Psoas muscle (tissue), 8 donors: ENCODE measurements around the gene GTF2F1. TPM values are rescaled to one million over a fixed set of nuclear protein-coding genes. Genes with fewer than 3 reads are reported as not detected.
"Not testable (repeated sequence)": the region's sequence is repeated elsewhere in the genome, so short reads cannot be mapped to it uniquely, and the experiment has no call there.

Source experiments
- ATAC-seq, 4 donors: fragments of 200-7000 bp; cut with Tn5 transposase; one replicate each; pipeline ENCODE4 v1.9.1; 2020; ENCODE audit warnings: moderate library complexity in 3 of 4, mild to moderate bottlenecking in 2 of 4
- DNase-seq, 2 donors: peaks; one replicate each; pipeline ENCODE4 v3.0.0-alpha.2; 2020
- H3K27ac ChIP-seq: fragments of 200-600 bp; one replicate; pipeline ENCODE4 v1.8.0; 2022
- H3K27me3 ChIP-seq, 3 donors: fragments of 200-600 bp in 1 of 3; one replicate each; pipeline versions ENCODE4 v1.6.1 to v1.8.0; 2013 to 2022; ENCODE audit warnings: low read length in 2 of 3, mild to moderate bottlenecking in 2 of 3, moderate library complexity in 1 of 3; ENCODE audit not compliant: insufficient read depth in 3 of 3
- H3K36me3 ChIP-seq, 2 donors: fragments of 200-600 bp in 1 of 2; one replicate each; pipeline versions ENCODE4 v1.6.1 to v1.8.0; 2013 to 2022; ENCODE audit warnings: low read depth in 1 of 2, mild to moderate bottlenecking in 1 of 2, moderate library complexity in 1 of 2; ENCODE audit not compliant: insufficient read depth in 1 of 2
- H3K4me1 ChIP-seq: fragments of 200-600 bp; one replicate; pipeline ENCODE4 v1.8.0; 2022
- H3K4me3 ChIP-seq: fragments of 200-600 bp; one replicate; pipeline ENCODE4 v1.8.0; 2022; ENCODE audit warnings: mild to moderate bottlenecking
- H3K9me3 ChIP-seq: fragments of 200-600 bp; one replicate; pipeline ENCODE4 v1.8.0; 2022
- WGBS, 3 donors: extraction: QIAGEN DNeasy Blood & Tissue Kit; methylation state at CpG; one replicate each; pipeline versions ENCODE4 v1.1.6 to v1.1.7; 2013; 5-methylcytosine and 5-hydroxymethylcytosine counted together
- intact Hi-C, 2 donors: fragments of 100-400 bp; cut with DNase I; formaldehyde crosslinking; loops; one replicate each; pipeline versions ENCODE4 v1.11.0 to v1.14.2; 2022
- polyA plus RNA-seq, 3 donors: library from polyadenylated mRNA; stranded (reverse); fragments of 200-250 nt; gene quantifications; one replicate each; pipeline ENCODE4 v1.2.3, GENCODE V29; 2013
- total RNA-seq, 4 donors: library from RNA; stranded (reverse); fragmentation: NEBNext Ultra II Directional in 2 of 4; extraction: Animal tissue kit (Norgen Biotek cat#: 25700) in 2 of 4; gene quantifications; one replicate each; pipeline versions ENCODE4 v1.2.1 to v1.2.4, GENCODE V29; 2021 to 2023
- TF ChIP-seq, protein P1 (sequence below): fragments of 200-600 bp; IDR thresholded peaks from one replicate; pipeline ENCODE4 v1.8.0; 2022; ENCODE audit warnings: antibody characterized with exemption
- donor health status: healthy with polysubstance abuse.
- donor health status: DM: no; HTN: no; CAD: no; lungs with moderate emphysema.
- donor health status: Bipolar disorder and iron deficiency.
- donor health status: healthy.
- donor health status: DM: yes; HTN: yes; CAD: no.
- donor health status: DM: no; HTN: no; CAD: no.
- donor health status: DM: no; HTN: no; CAD: no.
- donor health status: DM: yes; HTN: yes; CAD: no.

The GTF2F1 gene
- total and polyA plus RNA-seq, 7 donors, result 23.7 to 60.0 (median 33.8) TPM

GRCh38 chr19:6402837-6403608 lies 10.1 kb upstream of the GTF2F1 start:
- DNase-seq, result no peak
- 38 to 42% (median 38%) methylated on average over 21 to 22 of the region's 22 CpGs for WGBS, 3 donors
- H3K4me1 ChIP-seq, result no peaks in the 10 kb centered on the region
- intact Hi-C loops, result no loop called here
- H3K4me3 ChIP-seq, result no peak overlapping the region
- no peaks in the 10 kb centered on the region for H3K9me3 ChIP-seq
- ATAC-seq, result no peak
- TF ChIP-seq, protein P1, sequence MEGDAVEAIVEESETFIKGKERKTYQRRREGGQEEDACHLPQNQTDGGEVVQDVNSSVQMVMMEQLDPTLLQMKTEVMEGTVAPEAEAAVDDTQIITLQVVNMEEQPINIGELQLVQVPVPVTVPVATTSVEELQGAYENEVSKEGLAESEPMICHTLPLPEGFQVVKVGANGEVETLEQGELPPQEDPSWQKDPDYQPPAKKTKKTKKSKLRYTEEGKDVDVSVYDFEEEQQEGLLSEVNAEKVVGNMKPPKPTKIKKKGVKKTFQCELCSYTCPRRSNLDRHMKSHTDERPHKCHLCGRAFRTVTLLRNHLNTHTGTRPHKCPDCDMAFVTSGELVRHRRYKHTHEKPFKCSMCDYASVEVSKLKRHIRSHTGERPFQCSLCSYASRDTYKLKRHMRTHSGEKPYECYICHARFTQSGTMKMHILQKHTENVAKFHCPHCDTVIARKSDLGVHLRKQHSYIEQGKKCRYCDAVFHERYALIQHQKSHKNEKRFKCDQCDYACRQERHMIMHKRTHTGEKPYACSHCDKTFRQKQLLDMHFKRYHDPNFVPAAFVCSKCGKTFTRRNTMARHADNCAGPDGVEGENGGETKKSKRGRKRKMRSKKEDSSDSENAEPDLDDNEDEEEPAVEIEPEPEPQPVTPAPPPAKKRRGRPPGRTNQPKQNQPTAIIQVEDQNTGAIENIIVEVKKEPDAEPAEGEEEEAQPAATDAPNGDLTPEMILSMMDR, result no peak
- H3K36me3 ChIP-seq, result no peaks in the 10 kb centered on the region
- no peak overlapping the region for H3K27ac ChIP-seq
- no peaks in the 10 kb centered on the region for H3K27me3 ChIP-seq

DNA sequence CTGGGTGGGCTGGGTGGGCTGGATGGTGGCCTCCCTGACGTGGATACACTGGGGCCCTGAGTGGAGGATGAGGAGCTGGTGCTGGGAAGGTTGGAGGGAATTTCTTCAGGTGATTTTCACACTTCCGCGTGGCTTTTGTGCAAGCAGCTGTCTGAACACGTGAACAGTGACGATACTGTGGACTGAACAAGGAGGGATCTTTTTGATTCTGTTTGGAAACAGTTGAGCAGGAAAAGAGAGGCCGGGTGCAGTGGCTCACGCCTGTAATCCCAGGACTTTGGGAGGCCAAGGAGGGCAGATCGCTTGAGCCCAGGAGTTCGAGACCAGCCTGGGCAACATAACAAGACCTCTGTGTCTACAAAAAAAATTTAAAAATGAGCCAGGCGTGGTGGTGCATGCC lies 9.1 kb upstream of the GTF2F1 start:
- TF ChIP-seq, protein P1, result no peak
- Histone ChIP-seq H3K36me3 (no peaks in the 10 kb centered on the region), H3K9me3 (no peaks in the 10 kb centered on the region), H3K4me3 (no peak overlapping the region), H3K4me1 (no peaks in the 10 kb centered on the region), H3K27ac (no peak overlapping the region), H3K27me3 (no peaks in the 10 kb centered on the region)
- DNase-seq, result no peak
- no peak for ATAC-seq
- WGBS, 3 donors, result 84 to 92% (median 88%) methylated on average over 10 of the region's 10 CpGs
- intact Hi-C loops, result no loop called here

DNA sequence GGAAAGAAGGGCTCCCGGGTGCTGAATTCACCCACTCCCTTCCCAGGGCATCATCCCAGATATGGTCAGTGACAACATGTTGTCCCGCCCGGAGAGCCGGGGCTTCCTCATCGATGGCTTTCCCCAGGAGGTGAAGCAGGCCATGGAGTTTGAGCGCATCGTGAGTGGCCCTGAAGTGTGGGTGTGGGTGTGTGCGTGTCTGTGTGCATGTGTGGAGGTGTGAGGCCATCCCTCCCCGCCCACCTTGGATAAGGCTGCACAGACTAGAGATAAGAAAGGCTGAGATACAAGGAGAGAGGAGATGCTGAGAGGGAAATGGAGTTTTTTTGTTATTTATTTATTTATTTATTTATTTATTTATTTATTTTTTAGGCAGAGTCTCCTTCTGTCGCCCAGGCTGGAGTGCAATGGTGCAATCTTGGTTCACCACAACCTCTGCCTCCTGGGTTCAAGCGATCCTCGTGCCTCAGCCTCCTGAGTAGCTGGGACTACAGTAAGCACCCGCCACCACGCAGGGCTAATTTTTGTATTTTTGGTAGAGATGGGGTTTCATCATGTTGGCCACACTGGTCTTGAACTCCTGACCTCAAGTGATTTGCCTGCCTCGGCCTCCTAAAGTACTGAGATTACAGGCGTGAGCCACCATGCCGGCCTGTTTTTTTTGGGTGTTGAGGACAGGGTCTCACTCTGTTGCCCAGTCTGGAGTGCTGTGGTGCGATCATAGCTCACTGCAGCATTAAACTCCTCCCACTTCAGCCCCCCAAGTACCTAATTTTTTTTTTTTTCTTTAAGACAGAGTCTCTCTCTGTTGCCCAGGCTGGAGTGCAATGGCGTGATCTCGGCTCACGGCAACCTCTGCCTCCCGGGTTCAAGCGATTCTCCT lies 7.3 kb upstream of the GTF2F1 start:
- H3K4me1 ChIP-seq, DNase-seq, H3K4me3 ChIP-seq, H3K9me3 ChIP-seq, H3K27ac ChIP-seq, H3K36me3 ChIP-seq, intact Hi-C loops, H3K27me3 ChIP-seq, ATAC-seq: not testable (repeated sequence)
- 84 to 93% (median 90%) methylated on average over 23 of the region's 23 CpGs for WGBS, 3 donors

DNA sequence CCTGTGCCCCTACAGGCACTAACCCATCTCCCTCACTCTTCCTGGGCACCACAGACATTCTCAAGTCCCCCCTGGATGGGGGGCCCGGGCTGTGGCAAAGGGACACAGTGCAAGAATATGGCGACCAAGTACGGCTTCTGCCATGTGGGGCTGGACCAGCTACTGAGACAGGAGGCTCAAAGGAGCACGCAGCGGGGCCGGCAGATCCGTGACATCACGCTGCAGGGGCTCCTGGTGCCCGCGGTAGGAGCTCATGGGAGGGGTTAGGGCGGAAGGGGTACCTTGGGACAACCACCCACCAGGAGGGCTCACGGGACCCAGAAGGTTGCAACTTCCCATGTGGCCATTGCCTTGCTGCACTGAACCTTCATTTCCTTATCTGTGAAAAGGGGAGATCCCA lies 3.3 kb upstream of the GTF2F1 start:
- TF ChIP-seq, protein P1, result no peak
- no peak for DNase-seq
- Histone ChIP-seq H3K27me3 (no peaks in the 10 kb centered on the region), H3K9me3 (no peaks in the 10 kb centered on the region), H3K36me3 (peaks cover 0 to 4% of the 10 kb centered on the region in 2 donors), H3K27ac (no peak overlapping the region), H3K4me3 (no peak overlapping the region), H3K4me1 (peaks cover 8% of the 10 kb centered on the region)
- no peak for ATAC-seq
- 86 to 90% (median 90%) methylated on average over 12 of the region's 12 CpGs for WGBS, 3 donors
- intact Hi-C loops, result no loop called here

DNA sequence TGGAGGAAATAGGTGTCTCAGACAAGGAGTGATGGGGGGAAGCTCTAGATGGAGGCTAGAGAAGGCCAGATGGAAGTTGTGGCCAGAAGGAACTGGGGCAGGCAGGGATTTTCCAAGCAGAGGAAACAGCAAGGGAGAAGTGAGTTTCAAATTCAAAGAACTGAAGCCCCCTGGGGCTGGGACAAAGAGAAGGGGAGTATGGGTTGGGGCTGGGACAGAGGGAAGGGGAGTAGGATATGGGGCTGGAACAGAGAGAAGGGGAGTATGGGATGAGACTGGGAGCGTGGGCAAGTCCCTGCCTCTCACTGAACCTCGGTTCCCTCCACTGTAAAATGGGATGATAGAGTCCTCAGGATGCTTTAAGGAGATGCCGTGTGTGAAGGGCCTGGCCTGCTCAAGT lies 1.9 kb upstream of the GTF2F1 start:
- Histone ChIP-seq H3K27me3 (no peaks in the 10 kb centered on the region), H3K4me1 (peaks cover 8% of the 10 kb centered on the region), H3K4me3 (no peak overlapping the region), H3K9me3 (no peaks in the 10 kb centered on the region), H3K27ac (no peak overlapping the region), H3K36me3 (peaks cover 0 to 18% of the 10 kb centered on the region in 2 donors)
- TF ChIP-seq, protein P1, result no peak
- intact Hi-C loops, result no loop called here
- WGBS, 3 donors, result 78 to 84% (median 83%) methylated on average over 3 of the region's 3 CpGs
- no peak for ATAC-seq
- no peak for DNase-seq
